IMR-90 (cell line): ENCODE measurements around the gene COL4A1. TPM values are rescaled to one million over a fixed set of nuclear protein-coding genes. Genes with fewer than 3 reads are reported as not detected.

Source experiments
- ATAC-seq: fragments of 200-7000 bp; cut with Tn5 transposase; 2 replicates; pipeline ENCODE4 v1.9.1; 2020; ENCODE audit warnings: low read depth, mild to moderate bottlenecking, moderate library complexity
- BruUV-seq: library from RNA; stranded (reverse); fragments of 400-500 nt; replicated peaks from 2 replicates; lab custom pipeline; 2021; lab: Mats Ljungman, UMichigan
- CTCF ChIA-PET: fragments of 300-600 bp; formaldehyde crosslinking; extraction: SDS; loops from one replicate; lab custom pipeline; 2021; ENCODE audit warnings: antibody characterized with exemption; lab: Yijun Ruan, JAX
- POLR2A ChIA-PET: fragments of 300-600 bp; sonication (Branson Sonifier 250); formaldehyde crosslinking; loops from one replicate; lab custom pipeline; 2022; ENCODE audit warnings: antibody characterized with exemption; ENCODE audit not compliant: unreplicated experiment; lab: Charles Lee
- DNase-seq: peaks from one replicate; pipeline ENCODE4 v3.0.0; 2013
- H2AFZ ChIP-seq: replicated peaks from 2 replicates; pipeline ENCODE3; 2013; ENCODE audit warnings: low read length, mild to moderate bottlenecking; ENCODE audit not compliant: poor library complexity
- H2AK5ac ChIP-seq: 2 replicates; pipeline ENCODE4 v1.6.1; 2013; ENCODE audit warnings: low read depth, low read length, inconsistent platforms
- H2AK9ac ChIP-seq: replicated peaks from 2 replicates; pipeline ENCODE3; 2013; ENCODE audit warnings: mild to moderate bottlenecking, low read depth, low read length, moderate library complexity; ENCODE audit not compliant: poor library complexity
- H2BK120ac ChIP-seq: 2 replicates; pipeline ENCODE4 v1.6.1; 2013; ENCODE audit warnings: low read depth, low read length, inconsistent platforms
- H2BK15ac ChIP-seq: 3 replicates; pipeline ENCODE4 v1.6.1; 2013; ENCODE audit warnings: low read depth, low read length, inconsistent platforms
- H2BK20ac ChIP-seq: 2 replicates; pipeline ENCODE4 v1.6.1; 2013; ENCODE audit warnings: low read depth, mild to moderate bottlenecking, inconsistent platforms, low read length, moderate library complexity
- H2BK5ac ChIP-seq: 2 replicates; pipeline ENCODE4 v1.6.1; 2013; ENCODE audit warnings: mild to moderate bottlenecking, low read depth, low read length, inconsistent platforms; ENCODE audit not compliant: poor library complexity, severe bottlenecking
- H3K14ac ChIP-seq: replicated peaks from 2 replicates; pipeline ENCODE4 v1.6.1; 2013; ENCODE audit warnings: low read depth, low read length, inconsistent platforms
- H3K18ac ChIP-seq: 2 replicates; pipeline ENCODE4 v1.6.1; 2013; ENCODE audit warnings: low read depth, low read length, control low read depth
- H3K23ac ChIP-seq: 2 replicates; pipeline ENCODE4 v1.6.1; 2013; ENCODE audit warnings: low read depth, low read length, inconsistent platforms
- H3K27ac ChIP-seq: 2 replicates; pipeline ENCODE4 v1.5.1; 2013; ENCODE audit warnings: mild to moderate bottlenecking, control low read depth, low read length; ENCODE audit not compliant: insufficient read depth
- H3K27me3 ChIP-seq: 2 replicates; pipeline ENCODE4 v1.6.1; 2013; ENCODE audit warnings: low read length; ENCODE audit not compliant: control insufficient read depth, insufficient read depth
- H3K36me3 ChIP-seq: 2 replicates; pipeline ENCODE4 v1.6.1; 2013; ENCODE audit warnings: low read length, mixed read lengths; ENCODE audit not compliant: control insufficient read depth, insufficient read depth
- H3K4ac ChIP-seq: 2 replicates; pipeline ENCODE4 v1.6.1; 2013; ENCODE audit warnings: low read depth, low read length, inconsistent platforms
- H3K4me1 ChIP-seq: 2 replicates; pipeline ENCODE4 v1.6.1; 2013; ENCODE audit warnings: low read length, mixed read lengths; ENCODE audit not compliant: control insufficient read depth, insufficient read depth
- H3K4me2 ChIP-seq: 2 replicates; pipeline ENCODE4 v1.6.1; 2013; ENCODE audit warnings: low read depth, mild to moderate bottlenecking, control low read depth, low read length, moderate library complexity
- H3K4me3 ChIP-seq: 2 replicates; pipeline ENCODE4 v1.5.1; 2013; ENCODE audit warnings: low read depth, mild to moderate bottlenecking, control low read depth, low read length, moderate library complexity; ENCODE audit not compliant: insufficient read depth
- H3K56ac ChIP-seq: 2 replicates; pipeline ENCODE4 v1.6.1; 2013; ENCODE audit warnings: low read length, inconsistent platforms; ENCODE audit not compliant: insufficient read depth; ENCODE audit errors: extremely low read depth
- H3K79me1 ChIP-seq, 2 experiments: 2 replicates each; pipeline ENCODE4 v1.6.1; 2013; ENCODE audit warnings: low read length in 2 of 2, inconsistent platforms in 1 of 2, low read depth in 1 of 2
- H3K9ac ChIP-seq: 2 replicates; pipeline ENCODE4 v1.6.1; 2013; ENCODE audit warnings: low read depth, low read length, control low read depth
- H3K9me1 ChIP-seq: 2 replicates; pipeline ENCODE4 v1.6.1; 2013; ENCODE audit warnings: low read length, inconsistent platforms; ENCODE audit not compliant: insufficient read depth
- H3K9me3 ChIP-seq: 2 replicates; pipeline ENCODE4 v1.6.1; 2013; ENCODE audit warnings: low read length; ENCODE audit not compliant: control insufficient read depth, insufficient read depth
- H4K20me1 ChIP-seq: 2 replicates; pipeline ENCODE4 v1.6.1; 2013; ENCODE audit warnings: low read length, inconsistent platforms; ENCODE audit not compliant: insufficient read depth
- H4K5ac ChIP-seq: 2 replicates; pipeline ENCODE4 v1.6.1; 2013; ENCODE audit warnings: mild to moderate bottlenecking, low read depth, low read length, control low read depth
- H4K8ac ChIP-seq, 2 experiments: 2 replicates each; pipeline ENCODE4 v1.6.1; 2013; ENCODE audit warnings: low read depth in 2 of 2, low read length in 2 of 2, control low read depth in 1 of 2, inconsistent platforms in 1 of 2
- H4K91ac ChIP-seq: 2 replicates; pipeline ENCODE4 v1.6.1; 2013; ENCODE audit warnings: low read depth, low read length, inconsistent platforms; ENCODE audit not compliant: insufficient read depth
- POLR2A ChIP-seq: IDR thresholded peaks from 2 replicates; pipeline ENCODE4 v1.6.1; 2012; ENCODE audit warnings: mild to moderate bottlenecking, low read depth, low read length
- RCOR1 ChIP-seq: IDR thresholded peaks from 2 replicates; pipeline ENCODE4 v1.6.1; 2012; ENCODE audit warnings: mild to moderate bottlenecking, low read length, improper control_type of control experiment; ENCODE audit not compliant: insufficient replicate concordance
- WGBS, 2 experiments: methylation state at CpG; one replicate each; pipeline versions ENCODE4 v1.1.5 to v1.1.7; 2013; ENCODE audit warnings: missing lambda C conversion rate in 2 of 2; ENCODE audit not compliant: insufficient read length in 1 of 2; ENCODE audit errors: extremely low coverage in 2 of 2; 5-methylcytosine and 5-hydroxymethylcytosine counted together
- dilution Hi-C: fragments of 300-500 bp; cut with HindIII; formaldehyde crosslinking; loops from one replicate; pipeline ENCODE4 v1.14.3; 2018; ENCODE audit warnings: low sequenced_read_pairs; ENCODE audit not compliant: unreplicated experiment
- in situ Hi-C: fragments of 300-500 bp; cut with MboI; formaldehyde crosslinking; loops from 3 replicates; pipeline ENCODE4 v1.14.3; 2019; ENCODE audit warnings: low sequenced_read_pairs, inconsistent platforms, mixed read lengths
- intact Hi-C: fragments of 100-400 bp; cut with micrococcal nuclease; formaldehyde crosslinking; loops from 2 replicates; pipeline ENCODE4 v1.10.0; 2022
- polyA plus RNA-seq, 3 experiments: library from polyadenylated mRNA; depleted of rRNA; stranded (reverse); fragments of >200 nt; gene quantifications; 2 replicates each; pipeline ENCODE4 v1.2.3, GENCODE V29; 2012; ENCODE audit warnings: low replicate concordance in 1 of 3
- total RNA-seq: library from RNA; depleted of rRNA; stranded (reverse); fragments of >200 nt; gene quantifications from 2 replicates; pipeline ENCODE4 v1.2.3, GENCODE V29; 2012

The COL4A1 gene
- total and polyA plus RNA-seq, 2 of the 4 experiments (the other 2 are of a cell fraction): 230 to 337 TPM

GRCh38 chr13:110232142-110232541 lies 74.8 kb downstream of the COL4A1 start:
- H3K9me1 ChIP-seq: peaks cover 31% of the 10 kb centered on the region
- no peak overlapping the region for H3K27ac ChIP-seq
- peak; percentile 5; the same call in 1 of the 2 replicates for TF ChIP-seq POLR2A
- no peak for TF ChIP-seq RCOR1
- dilution Hi-C loops (no loop called here), in situ Hi-C loops (no loop called here), intact Hi-C loops (no loop called here)
- peak overlapping the region in 1 of 2 experiments; percentile 56; a peak in 1 of 4 replicates for H4K8ac ChIP-seq
- peak overlapping the region; percentile 4; the same call in 1 of the 2 replicates for H2BK20ac ChIP-seq
- H3K23ac ChIP-seq: peak overlapping the region; percentile 21; the same call in 1 of the 2 replicates
- CTCF ChIA-PET: interaction anchor here (1.1 kb wide), 1 partner anchor 11 kb away, joined by 3 read pairs; no protein-coding TSS in a partner anchor
- H2AFZ ChIP-seq: no peak overlapping the region
- no peak overlapping the region for H2AK9ac ChIP-seq
- peaks cover 37 to 87% of the 10 kb centered on the region in 2 experiments for H3K79me1 ChIP-seq
- H3K14ac ChIP-seq: peak overlapping the region; percentile 50; the same call in 1 of the 2 replicates
- H3K18ac ChIP-seq: no peak overlapping the region; the same call in 1 of the 2 replicates
- no peak overlapping the region for H3K4me3 ChIP-seq
- no peak overlapping the region for H3K56ac ChIP-seq
- BruUV-seq: no TSS peak
- H4K5ac ChIP-seq: no peak overlapping the region
- POLR2A ChIA-PET: no interaction called here
- H3K4ac ChIP-seq: no peak overlapping the region
- H3K27me3 ChIP-seq: no peaks in the 10 kb centered on the region
- ATAC-seq (no peak), DNase-seq (no peak)
- peak overlapping the region; percentile 84; the same call in 1 of the 3 replicates for H2BK15ac ChIP-seq
- WGBS, 2 experiments: no CpG with 5 or more reads among the region's 5 CpGs
- H2AK5ac ChIP-seq: no peak overlapping the region
- H2BK120ac ChIP-seq: no peak overlapping the region
- peaks cover 29% of the 10 kb centered on the region for H3K36me3 ChIP-seq
- H2BK5ac ChIP-seq: peak overlapping the region; percentile 17
- H3K9ac ChIP-seq: no peak overlapping the region
- peaks cover 31% of the 10 kb centered on the region for H3K4me1 ChIP-seq
- no peak overlapping the region for H3K4me2 ChIP-seq
- no peak overlapping the region for H4K91ac ChIP-seq
- H3K9me3 ChIP-seq: no peaks in the 10 kb centered on the region
- peaks cover 65% of the 10 kb centered on the region for H4K20me1 ChIP-seq
